GM12865 (cell line): ENCODE data around the gene DDX39A.
"Not testable (repeated sequence)": the region's sequence is repeated elsewhere in the genome, so short reads cannot be mapped to it uniquely, and the experiment has no call there.

Experiments used
- DNase-seq: peaks from one replicate; pipeline ENCODE4 v3.0.0; 2010; ENCODE audit warnings: low read depth
- H3K4me3 ChIP-seq: 2 replicates; pipeline ENCODE4 v1.5.1; 2011; ENCODE audit warnings: mild to moderate bottlenecking, low read depth, low read length, control low read depth
- TF ChIP-seq, protein P1 (sequence below): IDR thresholded peaks from 2 replicates; pipeline ENCODE4 v1.5.1; 2011; ENCODE audit warnings: low read length, control low read depth, low read depth, inconsistent platforms; ENCODE audit not compliant: insufficient read depth; ENCODE audit errors: missing control alignments

DDX39A gene

DNA sequence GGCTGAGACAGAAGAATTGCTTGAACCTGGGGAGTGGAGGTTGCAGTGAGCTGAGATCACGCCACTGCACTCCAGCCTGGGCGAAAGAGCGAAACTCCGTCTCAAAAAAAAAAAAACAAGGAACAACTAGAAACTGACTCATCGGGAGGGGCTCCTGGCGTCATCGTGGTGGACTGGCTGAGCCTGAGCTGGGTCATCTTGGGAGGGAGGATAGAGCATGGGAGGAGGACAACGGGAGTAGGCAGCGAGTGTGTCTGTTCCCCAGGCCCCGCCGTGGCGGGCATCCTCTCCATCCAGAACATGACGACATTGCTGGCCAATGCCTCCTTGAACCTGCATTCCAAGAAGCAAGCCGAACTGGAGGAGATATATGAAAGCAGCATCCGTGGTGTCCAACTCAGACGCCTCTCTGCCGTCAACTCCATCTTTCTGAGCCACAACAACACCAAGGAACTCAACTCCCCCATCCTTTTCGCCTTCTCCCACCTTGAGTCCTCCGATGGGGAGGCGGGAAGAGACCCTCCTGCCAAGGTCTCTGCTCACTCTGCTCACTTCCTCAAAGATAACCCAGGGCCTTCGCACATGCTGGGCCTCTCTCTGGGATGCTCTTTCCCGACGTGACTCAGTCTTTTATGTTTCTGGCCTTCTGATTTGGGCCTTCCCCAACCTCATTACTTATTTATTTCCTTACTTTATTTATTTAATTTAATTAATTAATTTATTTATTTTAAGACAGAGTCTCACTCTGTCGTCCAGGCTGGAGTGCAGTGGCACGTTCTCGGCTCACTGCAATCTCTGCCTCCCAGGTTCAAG, 16.6 kb downstream of the DDX39A start:
- H3K4me3 ChIP-seq = no peak overlapping the region
- DNase-seq = no peak
- TF ChIP-seq, protein P1, sequence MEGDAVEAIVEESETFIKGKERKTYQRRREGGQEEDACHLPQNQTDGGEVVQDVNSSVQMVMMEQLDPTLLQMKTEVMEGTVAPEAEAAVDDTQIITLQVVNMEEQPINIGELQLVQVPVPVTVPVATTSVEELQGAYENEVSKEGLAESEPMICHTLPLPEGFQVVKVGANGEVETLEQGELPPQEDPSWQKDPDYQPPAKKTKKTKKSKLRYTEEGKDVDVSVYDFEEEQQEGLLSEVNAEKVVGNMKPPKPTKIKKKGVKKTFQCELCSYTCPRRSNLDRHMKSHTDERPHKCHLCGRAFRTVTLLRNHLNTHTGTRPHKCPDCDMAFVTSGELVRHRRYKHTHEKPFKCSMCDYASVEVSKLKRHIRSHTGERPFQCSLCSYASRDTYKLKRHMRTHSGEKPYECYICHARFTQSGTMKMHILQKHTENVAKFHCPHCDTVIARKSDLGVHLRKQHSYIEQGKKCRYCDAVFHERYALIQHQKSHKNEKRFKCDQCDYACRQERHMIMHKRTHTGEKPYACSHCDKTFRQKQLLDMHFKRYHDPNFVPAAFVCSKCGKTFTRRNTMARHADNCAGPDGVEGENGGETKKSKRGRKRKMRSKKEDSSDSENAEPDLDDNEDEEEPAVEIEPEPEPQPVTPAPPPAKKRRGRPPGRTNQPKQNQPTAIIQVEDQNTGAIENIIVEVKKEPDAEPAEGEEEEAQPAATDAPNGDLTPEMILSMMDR = no peak

DNA sequence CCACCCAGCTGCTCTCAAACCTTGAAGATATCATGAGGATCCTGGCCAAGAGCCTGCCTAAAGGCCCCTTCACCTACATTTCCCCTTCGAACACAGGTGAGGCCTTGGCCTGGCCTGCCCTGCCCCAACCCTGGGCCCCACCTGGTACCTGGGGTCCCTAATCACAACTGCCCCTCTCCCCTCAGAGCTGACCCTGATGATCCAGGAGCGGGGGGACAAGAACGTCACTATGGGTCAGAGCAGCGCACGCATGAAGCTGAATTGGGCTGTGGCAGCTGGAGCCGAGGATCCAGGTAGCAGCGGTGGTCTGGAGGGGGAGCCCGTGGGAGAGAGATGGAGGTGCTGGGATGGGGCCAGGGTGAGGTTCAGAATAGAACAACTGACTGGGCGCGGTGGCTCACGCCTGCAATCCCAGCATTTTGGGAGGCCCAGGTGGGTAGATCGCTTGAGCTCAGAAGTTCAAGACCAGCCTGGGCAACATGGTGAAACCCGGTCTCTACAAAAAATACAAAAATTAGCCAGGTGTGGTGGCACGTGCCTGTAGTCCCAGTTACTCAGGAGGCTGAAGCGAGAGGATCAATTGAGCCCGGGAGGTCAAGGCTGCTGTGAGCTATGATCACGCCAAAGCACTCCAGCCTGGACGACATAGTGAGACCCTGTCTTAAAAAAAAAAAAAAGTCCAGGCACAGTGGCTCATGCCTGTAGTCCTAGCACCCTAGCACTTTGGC, 17.5 kb downstream of the DDX39A start:
- TF ChIP-seq, protein P1 = no peak
- DNase-seq = no peak
- H3K4me3 ChIP-seq = no peak overlapping the region

DNA sequence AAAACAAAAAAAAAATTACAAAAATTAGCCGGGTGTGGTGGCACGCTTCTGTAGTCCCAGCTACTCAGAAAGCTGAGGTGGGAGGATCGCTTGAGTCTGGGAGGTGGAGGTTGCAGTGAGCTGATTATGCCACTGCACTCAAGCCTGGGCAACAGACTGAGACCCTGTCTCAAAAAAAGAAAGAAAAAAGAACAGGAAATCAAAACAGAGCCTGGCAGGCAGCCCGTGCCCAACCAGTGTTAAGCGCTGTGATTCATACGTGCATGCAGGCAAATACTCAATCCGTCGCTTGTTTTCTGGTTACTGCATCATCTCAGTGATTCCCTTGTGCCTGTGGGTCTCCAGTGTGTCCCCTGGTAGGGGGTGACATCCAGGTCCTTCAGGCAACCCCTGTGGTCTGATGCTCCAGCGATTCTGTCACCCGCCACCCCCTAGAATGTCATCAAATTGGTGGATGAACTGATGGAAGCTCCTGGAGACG, 18.1 kb downstream of the DDX39A start:
- TF ChIP-seq, protein P1 = no peak
- H3K4me3 ChIP-seq = no peak overlapping the region
- DNase-seq = peak; percentile 70

DNA sequence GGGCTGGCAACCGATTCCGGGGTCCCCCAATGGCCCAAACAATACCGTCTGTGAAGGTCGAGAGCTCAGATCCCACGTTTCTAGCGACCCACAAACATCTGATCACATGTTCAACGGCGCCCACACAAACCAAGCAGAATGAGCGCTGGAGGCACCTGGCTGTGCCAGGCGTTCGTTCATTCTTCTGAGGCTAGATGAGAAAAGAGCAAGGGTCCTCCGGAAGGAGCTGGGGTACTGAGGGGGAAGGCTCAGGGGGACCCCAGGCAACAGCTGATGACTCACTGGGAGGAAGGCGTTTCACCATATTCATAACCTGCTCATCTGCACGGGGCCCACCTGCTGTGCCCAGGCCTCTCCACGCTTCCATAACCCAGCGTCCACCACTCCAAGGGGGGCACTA, 22.0 kb downstream of the DDX39A start:
- DNase-seq = not testable (repeated sequence)

DNA sequence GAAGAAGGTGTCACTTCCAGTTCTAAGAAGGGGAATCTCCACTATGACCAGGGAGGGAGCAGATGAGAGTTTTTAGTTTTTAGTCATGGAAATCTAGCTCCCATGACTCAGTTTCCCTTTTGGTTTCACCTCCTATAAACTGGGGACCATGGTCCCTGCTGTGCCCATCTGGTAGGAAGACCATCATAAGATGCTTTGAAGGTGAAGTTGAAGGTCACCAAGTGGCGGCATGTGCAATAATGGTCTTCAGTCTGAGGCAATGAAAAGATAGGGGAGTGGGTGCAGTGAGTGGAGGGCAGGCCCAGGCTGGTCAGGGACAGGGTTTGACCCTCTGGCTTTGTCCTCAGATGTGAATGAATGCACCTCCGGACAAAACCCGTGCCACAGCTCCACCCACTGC, 22.4 kb downstream of the DDX39A start:
- H3K4me3 ChIP-seq, DNase-seq: not testable (repeated sequence)

More for the DNA sequence above, 22.0 kb downstream of the DDX39A start:
- H3K4me3 ChIP-seq = not testable (repeated sequence)

DNA sequence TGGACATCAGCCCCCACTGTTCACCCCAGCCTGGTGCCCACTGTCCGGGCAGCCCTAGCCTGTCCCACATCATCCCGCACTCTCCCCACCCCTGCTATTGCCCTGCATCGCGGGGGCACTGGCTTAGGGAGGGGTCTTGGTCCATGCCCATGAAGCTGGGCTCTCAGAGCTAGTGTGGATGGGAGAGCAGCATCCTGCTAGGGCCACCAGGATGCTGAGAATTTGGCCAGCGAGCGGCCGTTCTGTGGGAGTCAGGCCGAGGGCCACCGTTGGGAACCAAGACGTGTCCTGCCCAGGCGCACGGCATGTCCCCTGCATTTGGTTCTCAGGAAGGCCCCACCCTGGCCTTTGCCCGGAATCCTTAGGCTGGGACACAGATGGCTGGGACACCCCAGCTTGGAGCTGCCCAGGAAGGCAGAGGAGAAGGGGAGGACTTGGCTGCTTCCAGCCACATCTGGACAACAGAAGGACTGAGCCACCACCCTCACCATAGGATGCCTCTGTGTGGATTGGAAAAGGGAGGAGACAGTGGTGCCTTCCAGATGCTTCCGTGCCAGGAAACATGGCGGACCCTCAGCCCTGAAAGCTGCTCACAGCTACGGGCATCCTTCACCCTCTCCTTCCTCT, 23.3 kb downstream of the DDX39A start:
- H3K4me3 ChIP-seq = no peak overlapping the region
- no peak for DNase-seq

DNA sequence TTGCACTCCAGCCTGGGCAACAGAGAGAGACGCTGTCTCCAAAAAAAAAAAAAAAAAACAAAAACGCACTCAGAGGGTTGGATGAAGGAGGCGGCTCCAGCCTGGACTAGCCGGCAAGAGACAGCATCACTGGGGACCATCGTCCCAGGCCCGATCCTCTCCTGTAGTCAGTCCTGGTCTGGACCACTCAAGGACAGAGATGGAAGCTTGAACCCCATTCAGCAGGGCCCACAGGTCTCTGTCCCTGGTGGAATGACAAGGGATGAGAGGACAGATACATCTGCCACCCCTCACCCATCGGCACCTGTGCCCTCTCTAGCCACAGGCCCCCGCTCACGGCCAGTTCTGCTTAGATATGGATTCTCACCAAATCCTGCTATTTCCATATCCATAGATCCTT, 23.9 kb downstream of the DDX39A start:
- TF ChIP-seq, protein P1 = no peak
- DNase-seq = no peak
- no peak overlapping the region for H3K4me3 ChIP-seq

More for the DNA sequence above, 23.3 kb downstream of the DDX39A start:
- TF ChIP-seq, protein P1 = no peak
